Left forelimb (tissue), 1 donor: Measurements from ENCODE around the gene HCFC2.
"Not testable (repeated sequence)": the region's sequence is repeated elsewhere in the genome, so short reads cannot be mapped to it uniquely, and the experiment has no call there.

Source experiments
- DNase-seq: peaks from one replicate; pipeline ENCODE4 v3.0.0-alpha.2; 2018; ENCODE audit warnings: low spot score

The HCFC2 gene

DNA sequence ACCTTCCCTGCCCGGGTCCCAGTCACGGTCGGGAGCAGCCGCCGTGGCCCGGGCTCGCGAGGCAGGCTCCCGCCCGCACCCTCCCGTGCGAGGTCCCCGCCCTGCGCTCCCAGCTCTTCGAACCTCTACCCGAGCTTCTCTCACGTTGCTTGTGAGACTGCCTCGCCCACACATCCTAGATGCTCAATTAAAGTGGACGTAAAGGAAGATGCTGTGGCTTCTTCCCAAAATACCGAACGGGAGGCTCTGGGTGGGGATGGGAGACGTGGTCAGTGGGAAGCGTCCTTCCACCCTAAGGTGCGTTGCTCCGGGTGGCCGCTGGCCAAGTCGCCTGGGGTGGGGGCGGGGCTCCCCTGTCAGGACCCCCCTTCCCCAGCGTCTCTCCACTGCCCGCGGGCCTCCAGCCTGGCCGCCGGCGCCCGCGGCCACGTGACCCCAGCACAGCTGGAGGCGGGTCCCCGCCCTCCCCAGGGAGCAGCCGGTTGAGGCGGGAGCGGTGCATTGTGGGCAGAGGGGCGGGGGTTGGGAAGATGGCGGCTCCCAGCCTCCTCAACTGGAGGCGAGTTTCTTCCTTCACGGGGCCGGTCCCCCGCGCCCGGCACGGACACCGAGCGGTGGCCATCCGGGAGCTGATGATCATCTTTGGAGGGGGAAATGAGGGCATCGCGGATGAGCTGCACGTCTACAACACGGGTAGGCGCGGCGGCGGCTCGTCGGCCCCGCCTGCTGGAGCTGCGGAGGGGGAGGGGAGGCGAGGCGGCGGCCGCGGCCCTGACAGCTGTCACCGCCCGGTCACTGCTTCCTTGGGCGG, at the start of gene HCFC2:
Gene HCFC2, plus strand, starts transcription at position 501 of the 811 bp plus-strand sequence. Its CDS starts 30 bp downstream, at position 531.
- DNase-seq, result peak; percentile 95

DNA sequence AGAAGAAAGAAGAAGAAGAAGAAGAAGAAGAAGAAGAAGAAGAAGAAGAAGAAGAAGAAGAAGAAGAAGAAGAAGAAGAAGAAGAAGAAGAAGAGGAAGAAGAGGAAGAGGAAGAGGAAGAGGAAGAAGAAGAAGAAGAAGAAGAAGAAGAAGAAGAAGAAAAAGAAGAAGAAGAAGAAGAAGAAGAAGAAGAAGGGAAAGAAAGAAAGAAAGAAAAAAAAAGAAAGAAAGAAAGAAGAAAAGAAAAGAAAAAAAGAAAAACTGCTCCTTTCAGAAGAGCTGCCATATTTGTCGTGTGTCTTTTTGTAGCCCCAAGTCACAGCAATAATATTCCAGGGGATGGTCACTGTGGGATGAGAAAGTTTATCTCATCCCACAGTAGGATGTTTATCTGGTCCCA, 42.5 kb upstream of the HCFC2 start:
- not testable (repeated sequence) for DNase-seq

DNA sequence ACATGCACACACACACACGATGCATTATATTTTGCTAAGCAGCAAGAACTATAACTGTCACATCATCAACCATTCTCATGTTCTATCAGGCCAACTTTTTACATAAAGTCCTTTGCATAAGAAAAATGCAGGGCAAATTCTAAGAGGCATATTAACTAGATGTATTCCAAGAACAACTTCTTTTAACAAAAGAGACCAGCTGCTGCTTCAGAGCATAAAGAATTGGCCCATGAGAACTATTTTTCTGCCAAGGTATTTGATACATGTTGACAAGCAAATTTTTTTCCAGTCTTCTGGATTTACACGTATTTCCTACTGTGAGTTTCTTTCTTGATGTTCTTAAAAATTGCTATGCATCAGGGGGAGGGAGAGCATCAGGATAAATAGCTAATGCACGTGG, 41.5 kb upstream of the HCFC2 start:
- DNase-seq, result no peak

DNA sequence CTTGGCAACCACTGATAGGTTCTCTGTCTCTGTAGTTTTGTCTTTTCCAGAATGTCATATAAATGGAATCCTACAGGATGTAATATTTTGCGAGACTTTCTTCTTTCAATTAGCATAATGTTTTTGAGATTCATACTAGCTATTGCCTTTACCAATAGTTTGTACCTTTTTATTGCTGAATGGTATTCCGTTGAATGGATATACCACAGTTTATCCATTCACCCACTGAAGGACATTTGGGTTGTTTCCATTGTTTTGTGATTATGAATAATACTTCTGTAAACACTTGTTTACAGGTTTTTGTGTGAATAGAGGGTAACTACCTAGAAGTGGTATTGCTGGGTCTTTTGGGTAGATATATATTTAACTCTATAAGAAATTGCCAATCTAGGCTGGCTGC, 40.6 kb upstream of the HCFC2 start:
- no peak for DNase-seq

DNA sequence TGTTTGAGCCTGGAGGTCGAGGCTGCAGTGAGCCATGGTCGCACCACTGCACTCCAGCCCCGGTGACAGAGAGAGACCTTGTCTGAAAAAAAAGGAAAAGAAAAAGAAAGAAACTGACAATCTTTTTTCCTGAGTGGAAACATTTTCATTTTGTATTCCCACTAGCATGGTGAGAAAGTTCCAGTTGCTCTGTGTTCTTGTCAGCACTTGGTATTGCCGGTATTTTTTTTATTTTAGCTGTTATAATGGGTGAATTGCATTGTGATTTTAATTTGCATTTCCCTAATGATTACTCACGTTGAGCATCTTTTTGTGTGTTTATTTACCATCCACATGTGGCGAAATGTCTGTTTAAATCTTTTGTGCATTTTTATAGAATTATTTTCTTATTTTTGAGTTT, 40.0 kb upstream of the HCFC2 start:
- DNase-seq, result no peak

DNA sequence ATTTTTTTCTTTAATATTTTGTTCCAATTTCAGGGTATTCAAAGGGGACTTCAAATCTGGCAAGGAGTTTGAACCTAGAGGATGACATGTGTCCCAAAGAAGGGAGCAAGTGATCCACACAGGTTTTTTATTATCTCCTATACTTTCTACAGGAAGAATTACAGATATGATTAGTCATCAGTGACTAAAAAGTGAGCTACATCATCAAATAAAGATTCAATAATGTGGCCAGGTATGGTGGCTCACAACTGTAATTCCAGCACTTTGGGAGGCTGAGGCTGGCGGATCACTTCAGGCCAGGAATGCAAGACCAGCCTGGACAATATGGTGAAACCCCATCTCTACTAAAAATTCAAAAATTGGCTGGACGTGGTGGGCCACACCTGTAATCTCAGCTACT, 38.6 kb upstream of the HCFC2 start:
- DNase-seq, result no peak

DNA sequence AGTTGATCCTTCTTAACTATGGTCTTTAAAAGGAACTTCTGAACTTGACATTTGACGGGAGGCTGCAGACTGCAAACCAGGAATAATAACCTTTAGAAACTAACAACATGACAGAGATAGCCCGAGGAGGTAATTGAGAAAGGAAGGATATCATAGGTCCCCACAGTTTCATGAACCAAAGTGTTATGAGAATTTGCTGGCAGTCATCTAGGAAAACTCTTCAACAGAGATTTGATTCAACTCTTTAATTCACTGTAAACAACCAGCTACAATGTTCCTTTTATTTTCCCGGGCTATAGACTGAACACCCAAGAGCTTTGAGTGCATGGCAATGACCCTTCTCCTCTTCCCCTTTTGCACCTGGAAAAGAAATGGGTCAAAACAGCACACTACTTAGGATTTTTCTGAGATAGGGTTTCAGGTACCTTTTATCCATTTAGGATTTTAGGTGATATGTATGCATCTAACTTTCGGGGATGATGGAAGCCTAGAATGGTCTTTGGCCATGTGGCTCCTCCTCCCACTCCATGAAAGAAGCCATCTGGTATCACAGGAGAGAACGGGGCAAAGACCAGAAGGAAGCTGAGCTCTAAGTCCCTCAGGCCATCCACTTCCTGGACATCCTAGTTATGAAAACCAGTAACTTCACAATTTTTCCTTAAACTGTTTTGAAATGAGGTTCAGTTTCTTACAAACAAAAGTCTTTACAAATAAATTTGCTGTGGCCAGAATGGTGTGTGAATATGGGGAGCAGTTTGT, 37.3 kb upstream of the HCFC2 start:
- no peak for DNase-seq

DNA sequence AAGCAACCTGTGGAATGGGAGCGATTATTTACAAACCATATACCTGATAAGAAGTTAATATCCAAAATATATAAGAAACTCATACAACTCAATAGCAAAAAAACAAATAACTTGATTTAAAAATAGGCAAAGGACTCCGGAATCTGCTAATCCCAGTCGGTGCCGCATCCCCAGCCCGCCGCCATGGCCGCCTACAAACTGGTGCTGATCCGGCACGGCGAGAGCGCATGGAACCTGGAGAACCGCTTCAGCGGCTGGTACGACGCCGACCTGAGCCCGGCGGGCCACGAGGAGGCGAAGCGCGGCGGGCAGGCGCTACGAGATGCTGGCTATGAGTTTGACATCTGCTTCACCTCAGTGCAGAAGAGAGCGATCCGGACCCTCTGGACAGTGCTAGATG, 33.7 kb upstream of the HCFC2 start:
- not testable (repeated sequence) for DNase-seq

DNA sequence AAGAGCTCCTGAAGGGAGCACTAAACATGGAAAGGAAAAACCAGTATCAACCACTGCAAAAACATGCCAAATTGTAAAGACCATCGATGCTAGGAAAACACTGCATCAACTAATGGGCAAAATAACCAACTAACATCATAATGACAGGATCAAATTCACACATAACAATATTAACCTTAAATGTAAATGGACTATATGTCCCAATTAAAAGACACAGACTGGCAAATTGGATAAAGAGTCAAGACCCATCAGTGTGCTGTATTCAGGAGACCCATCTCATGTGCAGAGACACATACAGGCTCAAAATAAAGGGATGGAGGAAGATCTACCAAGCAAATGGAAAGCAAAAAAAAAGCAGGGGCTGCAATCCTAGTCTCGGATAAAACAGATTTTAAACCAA, 28.2 kb upstream of the HCFC2 start:
- DNase-seq, result not testable (repeated sequence)

DNA sequence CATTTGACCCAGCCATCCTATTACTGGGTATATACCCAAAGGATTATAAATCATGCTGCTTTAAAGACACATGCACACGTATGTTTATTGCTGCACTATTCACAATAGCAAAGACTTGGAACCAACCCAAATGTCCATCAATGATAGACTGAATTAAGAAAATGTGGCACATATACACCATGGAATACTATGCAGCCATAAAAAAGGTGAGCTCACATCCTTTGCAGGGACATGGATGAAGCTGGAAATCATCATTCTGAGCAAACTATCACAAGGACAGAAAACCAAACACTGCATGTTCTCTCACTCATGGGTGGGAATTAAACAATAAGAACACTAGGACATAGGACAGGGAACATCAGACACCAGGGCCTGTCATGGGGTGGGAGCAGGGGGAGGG, 24.6 kb upstream of the HCFC2 start:
- not testable (repeated sequence) for DNase-seq

DNA sequence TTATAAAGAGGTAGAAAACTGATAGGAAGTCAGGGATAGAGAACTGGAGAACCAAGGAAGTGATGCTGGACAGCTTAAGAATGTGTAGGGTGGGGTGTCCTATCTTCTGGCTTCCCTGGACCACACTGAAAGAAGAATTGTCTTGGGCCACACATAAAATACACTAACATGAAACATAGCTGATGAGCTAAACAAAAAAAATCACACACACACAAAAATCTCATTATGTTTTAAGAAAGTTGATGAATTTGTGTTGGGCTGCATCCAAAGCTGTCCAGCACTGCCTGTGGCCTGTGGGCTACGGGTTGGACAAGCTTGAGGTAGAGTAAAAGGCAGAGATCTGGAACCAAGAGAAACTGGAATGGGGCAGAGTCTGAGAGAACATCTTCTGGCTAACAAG, 21.8 kb upstream of the HCFC2 start:
- DNase-seq, result no peak

DNA sequence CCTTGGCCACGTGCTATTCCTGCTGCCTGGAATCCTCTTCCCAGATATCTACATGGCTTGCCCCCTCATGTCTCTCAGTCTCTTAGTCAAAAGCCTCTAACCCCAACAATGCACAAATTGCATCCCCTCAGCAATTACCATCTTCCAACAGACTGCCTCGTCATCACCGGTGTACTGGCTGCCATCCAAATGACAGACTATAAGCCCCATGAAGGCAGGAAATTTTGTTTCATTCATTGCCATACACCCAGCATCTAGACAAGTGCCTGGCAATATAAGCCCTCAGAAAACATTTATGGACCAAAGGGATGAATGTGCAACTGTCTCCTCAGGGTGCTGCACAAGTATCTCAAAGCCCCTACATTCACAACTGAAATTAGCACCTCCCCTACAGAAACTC, 20.2 kb upstream of the HCFC2 start:
- no peak for DNase-seq

DNA sequence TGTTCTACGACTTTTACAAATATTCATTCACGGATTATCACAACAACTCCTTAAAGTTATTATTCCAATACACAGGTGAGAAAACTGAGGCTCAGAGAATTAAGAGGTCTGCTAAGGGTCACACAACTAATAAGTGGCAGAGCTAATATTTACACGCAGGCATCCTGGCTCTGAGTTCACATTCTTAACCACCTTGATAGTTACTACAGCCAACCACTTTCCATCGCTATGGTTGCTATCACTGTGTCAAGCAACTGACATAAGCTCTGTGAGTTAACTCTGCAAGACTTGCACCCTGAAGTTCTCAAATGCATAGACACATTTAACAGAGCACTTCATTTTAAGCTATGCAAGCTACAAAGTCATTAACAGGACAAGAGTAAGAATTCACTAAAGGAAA, 18.0 kb upstream of the HCFC2 start:
- DNase-seq, result no peak

DNA sequence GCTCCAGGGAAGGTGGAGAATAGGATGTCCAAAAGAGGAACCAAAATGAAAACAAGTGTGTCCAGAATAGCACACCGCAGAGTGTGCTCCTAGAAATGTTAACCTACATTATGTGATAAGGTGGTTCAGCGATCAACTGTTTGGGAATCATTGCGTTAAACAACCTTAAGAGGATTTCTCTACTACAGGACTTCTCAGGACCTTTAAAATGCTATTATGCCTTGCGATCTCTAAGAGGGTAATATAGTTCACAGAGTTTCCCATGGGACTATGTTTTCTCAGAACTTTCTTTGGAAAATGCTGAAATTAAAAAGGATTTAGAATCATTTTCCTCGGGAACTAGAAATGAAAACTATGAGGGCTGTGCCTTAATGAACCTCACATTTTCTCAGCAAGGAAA, 16.2 kb upstream of the HCFC2 start:
- no peak for DNase-seq

DNA sequence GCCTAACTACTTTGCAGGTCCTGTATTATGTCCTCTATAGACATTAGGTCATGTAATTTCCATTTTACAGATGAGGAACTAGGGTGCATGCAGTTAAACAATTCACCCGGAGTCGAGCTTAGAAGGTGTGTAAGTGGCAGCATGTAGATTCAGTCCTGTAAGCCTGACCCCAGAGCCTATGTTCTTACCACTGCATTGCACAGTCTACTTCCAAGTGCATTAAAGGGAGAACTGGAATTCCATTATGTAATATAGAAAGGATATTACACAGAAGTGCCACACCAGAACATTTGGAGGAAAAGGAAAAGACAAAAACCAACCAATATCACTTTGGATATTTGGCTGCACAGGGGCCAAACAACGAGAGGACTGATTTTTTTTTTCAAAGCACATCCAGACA, 15.5 kb upstream of the HCFC2 start:
- no peak for DNase-seq

DNA sequence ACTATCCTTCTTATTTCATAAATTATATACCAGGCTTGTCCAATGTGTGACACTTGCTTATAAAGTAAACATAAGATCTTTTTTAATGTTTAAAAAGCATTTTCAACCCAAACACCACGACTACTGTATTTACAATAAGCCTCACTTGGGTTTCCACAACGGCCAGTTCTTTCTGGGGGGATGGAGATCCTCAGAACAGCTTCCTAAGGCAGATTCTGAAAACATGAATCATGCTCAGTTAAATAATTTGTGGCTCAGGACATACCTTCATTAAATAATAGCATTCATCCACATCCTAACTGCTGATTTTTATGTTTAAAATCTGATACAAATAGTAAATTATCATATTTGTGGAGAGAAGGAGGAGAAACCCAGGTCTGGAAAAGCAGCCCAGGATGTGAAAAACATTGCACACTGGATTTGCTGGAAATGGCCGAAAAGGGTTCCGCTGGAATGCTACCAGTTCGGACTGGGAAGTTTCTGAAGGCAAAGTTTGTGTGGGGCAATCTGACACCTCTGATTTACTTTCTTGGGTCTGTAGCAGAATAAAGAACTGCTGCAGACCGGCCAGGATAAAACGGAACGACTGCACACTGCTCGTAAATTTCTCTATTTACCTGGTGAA, 14.9 kb upstream of the HCFC2 start:
- no peak for DNase-seq

DNA sequence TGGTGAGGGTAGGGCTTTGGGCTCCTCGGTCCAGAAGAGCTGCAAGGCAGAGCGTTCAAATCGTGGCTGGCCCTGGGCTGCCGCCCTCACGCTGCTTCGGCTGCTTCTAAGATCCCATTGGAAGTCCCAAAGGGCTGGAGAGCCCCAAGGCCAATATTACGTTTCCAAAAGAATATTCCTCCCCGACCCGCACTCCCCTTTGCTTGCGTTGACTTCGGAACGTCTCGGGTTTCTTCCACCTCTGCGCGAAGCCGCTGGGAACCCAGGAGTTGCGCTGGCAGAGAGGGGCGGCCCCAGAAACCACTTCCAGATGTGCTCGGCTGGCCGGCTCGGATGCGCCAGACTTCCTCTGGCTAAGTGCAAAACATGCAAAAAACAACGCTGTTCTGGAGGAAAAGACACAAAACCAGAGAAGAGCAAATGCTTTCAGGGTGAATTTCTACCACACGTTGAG, 14.4 kb upstream of the HCFC2 start, which contains the start of gene GLT8D2:
Gene GLT8D2, minus strand, starts transcription at position 285 of the 454 bp plus-strand sequence. CDS start 30,539 bp downstream, outside the sequence.
- peak; percentile 90 for DNase-seq

DNA sequence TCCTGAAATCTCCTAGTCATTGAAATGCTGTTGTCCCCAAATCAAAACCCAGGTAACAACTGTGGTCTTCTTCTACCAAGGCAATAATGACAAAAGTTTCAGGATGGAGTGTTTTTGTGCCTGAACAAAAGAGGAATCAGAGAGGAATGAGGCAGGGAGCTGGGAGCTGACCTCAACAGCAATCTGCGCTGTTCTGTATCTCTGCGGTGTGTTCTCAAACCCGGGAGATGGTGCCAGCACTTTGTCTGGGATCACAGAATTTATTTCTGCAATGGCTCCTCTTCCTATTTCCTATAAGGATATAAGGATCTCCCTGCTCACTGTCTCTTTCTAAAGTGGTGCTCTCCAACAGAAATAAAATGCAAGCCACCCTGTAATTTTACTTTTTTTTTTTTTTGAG, 13.9 kb upstream of the HCFC2 start:
- DNase-seq, result no peak

DNA sequence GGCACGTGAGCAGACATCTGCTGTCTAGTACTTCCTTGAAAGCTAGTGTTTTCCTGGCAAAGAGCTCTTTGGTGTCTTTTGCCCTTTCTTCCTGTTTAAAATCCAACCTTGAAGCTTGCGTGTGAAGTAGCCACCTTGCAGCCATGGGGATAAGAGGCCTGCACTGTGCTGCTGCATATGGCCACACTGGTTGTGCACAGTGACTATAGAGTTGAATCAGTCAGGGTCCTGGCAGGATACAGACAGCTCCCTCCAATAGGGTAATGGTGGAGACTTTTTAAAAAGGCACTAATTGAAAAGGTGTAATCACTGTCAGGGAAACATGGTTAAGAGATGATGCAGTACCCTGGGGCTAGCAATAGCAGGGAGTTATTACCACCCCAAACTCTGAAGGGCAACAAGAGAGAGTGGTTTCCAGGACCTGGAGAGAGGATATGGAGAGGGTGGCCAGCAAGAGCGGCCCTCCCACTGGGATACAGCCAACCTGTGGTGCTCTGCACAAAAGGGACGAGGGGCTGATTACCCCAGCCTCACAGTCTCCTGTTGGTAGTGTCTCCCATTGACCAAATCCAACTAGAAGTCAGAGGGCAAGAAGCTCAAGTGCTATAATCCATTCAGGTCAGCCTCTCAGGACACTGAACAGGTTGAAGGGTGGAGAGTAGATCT, 9.5 kb upstream of the HCFC2 start:
- DNase-seq, result no peak

DNA sequence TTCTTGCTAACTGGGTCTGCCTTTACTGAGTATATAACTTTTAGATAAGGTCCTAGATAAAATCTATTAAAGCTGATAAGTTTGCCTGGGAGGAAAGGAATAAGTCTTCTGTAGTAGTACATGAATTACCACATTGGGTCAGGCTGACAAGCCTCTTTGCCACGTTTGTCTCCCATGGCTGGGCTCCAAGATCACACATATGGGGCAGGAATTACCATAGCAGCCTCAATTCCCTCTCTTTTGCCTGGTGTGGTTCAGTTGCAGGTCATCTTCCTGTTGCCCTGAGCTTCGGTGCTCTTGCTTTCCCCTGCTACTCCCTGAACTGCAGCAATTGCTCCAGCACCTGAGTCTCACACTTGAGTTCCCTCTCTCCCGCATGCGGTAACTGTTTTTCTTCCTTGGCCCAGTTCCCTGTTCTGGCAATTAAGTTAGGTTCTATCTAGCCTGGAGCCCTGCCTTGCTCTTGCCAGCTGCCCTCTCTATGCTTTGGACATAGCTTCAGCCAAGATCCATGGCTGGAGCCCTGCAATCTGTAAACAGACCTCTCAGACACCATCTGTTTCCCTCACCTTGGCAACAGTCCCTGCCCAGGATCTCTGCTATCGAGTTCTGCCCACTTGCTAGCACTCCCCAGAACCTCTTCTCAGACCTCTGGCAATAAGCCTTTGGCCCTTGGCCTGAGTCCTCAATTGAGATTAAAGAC, 8.5 kb upstream of the HCFC2 start:
- DNase-seq, result no peak

DNA sequence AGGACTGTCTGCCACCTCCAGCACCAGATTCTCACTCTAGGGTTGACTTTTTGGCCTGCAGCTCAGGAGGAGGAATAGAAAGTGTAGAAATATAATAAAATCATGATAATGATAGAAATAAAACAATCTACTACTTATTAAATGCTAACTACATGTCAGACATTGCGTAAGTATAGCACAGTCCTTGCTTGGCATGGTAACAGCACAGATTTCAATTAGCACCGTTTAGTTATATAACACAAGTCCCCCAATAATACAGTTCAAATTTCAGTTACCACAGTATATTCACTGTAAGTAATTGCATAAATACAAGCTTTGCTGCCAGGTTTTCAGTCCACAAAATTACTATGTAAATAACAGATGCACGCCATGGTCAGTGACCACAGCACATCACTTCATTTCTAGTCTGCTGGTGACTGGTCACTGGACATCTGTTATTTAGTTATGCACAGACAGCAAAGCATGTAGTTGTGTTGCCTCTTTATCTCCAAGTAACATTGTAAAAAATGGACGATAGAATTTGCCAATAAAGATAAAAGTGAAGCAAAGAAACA, 7.8 kb upstream of the HCFC2 start:
- no peak for DNase-seq
